Measurements from ENCODE around the gene ZNF800.

DNA sequence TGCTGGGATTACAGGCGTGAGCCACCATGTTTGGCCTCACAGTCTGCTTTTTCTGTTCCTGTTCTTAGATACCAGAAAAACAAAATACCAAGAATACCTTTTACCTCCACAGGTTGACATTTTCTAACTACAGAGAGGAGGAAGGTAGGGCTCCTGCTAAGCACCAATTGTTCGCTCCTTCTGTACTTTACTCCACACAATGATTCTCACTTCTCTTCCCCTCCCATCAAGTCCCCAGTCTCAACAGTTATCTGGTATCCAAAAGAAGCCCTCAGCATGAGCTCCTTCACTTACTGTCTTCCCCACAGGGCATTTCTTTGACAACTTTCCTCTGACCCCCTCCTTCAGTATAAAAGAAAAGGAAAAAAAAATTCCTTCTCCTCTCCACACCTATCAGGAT is 47.7 kb upstream of the ZNF800 start:
- TF ChIP-seq CTCF (IDR thresholded peaks at IDR 0.05; ENCODE audit: poor library complexity) (no peak), EZH2phosphoT487 (IDR thresholded peaks at IDR 0.05; ENCODE audit: low read depth, severe bottlenecking, unreplicated experiment) (no peak)
